H54 (cell line): ENCODE results near the gene FANCD2OS.
"Not testable (repeated sequence)": the region's sequence is repeated elsewhere in the genome, so short reads cannot be mapped to it uniquely, and the experiment has no call there.

Experiments used
- DNase-seq: peaks from one replicate; pipeline ENCODE4 v3.0.0; 2011; ENCODE audit warnings: low spot score, mixed read lengths; ENCODE audit not compliant: insufficient read length
- FAIRE-seq: peaks from 3 replicates; lab custom pipeline; 2011; peaks lifted over from hg19 to GRCh38; lab: Jason Lieb, UNC
- POLR2A ChIP-seq: IDR thresholded peaks from 2 replicates; pipeline ENCODE4 v1.6.1; 2011; ENCODE audit warnings: low read depth, mild to moderate bottlenecking, low read length

Gene FANCD2OS

GRCh38 chr3:10108091-10108490 is at the start of gene FANCD2OS:
Gene FANCD2OS (minus strand): TSS chr3:10108255. CDS start chr3:10104774, 3,481 bp downstream.
- DNase-seq: no peak
- FAIRE-seq: no peak
- no peak for TF ChIP-seq POLR2A

DNA sequence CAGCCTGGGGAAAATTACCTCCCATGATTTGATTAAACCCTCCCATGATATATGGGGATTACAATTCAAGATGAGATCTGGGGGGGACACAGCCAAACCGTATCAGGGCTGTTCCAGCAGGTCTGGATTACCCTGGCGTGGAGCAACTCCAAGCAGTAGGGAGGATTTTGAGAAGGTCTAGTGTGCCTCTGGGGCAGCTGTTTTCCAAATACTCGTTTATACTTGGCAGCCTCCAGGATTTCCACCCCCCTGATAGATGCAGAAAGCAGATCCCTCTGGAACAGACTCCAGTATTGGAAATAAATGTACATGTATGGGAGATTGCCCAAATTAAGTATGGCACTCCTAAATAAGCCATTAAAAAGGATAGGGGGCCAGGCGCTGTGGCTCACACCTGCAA is 49.0 kb upstream of the FANCD2OS start:
- no peak for FAIRE-seq
- no peak for TF ChIP-seq POLR2A
- DNase-seq: no peak

DNA sequence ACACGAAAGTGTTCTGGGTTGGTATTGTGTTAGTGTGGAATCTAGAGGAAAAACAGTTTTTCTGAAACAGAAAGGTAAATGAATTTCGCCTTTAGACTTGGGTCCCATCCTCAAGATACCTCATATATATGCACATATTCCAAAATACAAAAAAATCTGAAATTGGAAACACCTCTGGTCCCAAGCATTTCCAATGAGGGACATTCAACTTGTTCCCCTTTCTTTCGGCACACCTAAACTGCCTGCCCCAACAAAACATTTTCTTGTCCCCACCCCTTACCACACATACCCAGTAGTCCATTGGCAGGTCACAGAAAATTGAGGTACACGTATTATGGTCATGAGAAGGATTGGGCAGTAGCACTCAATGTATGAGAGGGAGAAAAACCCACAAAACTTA is 47.6 kb upstream of the FANCD2OS start:
- no peak for DNase-seq
- no peak for FAIRE-seq
- no peak for TF ChIP-seq POLR2A

DNA sequence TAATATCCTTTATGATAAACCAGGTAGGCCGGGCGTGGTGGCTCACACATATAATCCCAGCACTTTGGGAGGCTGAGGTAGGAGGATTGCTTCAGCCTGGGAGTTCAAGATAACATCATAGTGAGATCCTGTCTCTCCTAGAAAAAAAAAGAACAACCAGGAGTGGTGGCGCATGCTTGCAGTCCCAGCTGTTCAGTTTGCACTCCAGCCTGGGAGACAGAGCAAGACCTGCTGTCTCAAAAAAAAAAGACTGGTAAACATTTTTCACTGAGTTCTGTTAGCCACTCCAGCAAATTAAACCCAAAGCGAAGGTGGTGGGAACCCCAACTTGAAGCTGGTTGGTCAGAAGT is 47.0 kb upstream of the FANCD2OS start:
- TF ChIP-seq POLR2A: no peak
- FAIRE-seq (no peak), DNase-seq (no peak)

DNA sequence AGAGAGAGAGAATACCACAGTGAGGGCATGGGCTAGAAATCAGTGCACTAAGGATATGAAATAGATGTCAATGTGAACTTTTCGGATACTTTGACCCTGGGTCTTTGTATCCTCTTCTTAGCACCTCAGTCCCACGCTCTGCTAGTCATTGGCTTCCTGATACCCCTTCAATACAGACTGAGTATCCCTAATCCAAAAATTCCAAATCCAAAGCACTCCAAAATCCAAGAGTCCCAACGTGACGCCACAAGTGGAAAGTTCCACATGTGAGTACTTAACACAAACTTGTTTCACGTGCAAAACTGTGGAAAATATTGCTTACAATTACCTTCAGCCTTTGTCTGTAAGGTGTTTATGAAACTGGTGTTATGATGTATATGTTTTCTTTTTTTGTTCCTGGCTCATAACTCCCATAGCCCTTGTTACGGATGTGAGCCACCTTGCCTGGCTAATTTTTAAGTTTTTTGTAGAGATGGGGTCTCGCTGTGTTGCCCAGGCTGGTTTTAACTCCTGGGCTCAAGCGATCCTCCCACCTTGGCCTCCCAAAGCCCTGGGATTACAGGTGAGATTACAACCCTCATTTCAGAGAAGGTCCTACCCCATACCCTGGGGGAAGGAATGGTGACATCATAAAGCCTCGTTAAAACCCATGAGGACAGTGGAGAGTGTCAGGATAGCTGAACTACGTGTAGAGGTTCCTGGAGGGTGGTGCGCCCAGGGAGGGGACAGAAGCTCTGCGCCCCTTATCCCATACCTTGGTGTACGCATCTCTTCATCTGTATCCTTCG is 46.5 kb upstream of the FANCD2OS start:
- no peak for FAIRE-seq
- TF ChIP-seq POLR2A: no peak

DNA sequence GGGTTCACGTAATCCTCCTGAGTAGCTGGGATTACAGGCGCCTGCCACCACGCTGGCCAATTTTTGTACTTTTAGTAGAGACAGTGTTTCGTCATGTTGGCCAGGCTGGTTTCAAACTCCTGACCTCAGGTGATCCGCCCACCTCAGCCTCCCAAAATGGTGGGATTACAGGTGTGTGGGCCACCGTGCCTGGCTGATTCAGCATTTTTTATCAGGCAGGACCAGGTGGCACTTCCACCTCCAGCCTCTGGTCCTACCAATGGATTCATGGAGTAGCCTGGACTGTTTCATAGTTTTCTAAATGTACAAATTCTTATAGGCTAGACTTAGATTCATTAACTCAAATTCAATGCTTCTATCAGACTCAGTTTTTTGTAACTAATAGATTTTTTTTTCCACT is 42.9 kb upstream of the FANCD2OS start:
- FAIRE-seq (no peak), DNase-seq (no peak)
- TF ChIP-seq POLR2A: no peak

More for the DNA sequence above, 46.5 kb upstream of the FANCD2OS start:
- no peak for DNase-seq

DNA sequence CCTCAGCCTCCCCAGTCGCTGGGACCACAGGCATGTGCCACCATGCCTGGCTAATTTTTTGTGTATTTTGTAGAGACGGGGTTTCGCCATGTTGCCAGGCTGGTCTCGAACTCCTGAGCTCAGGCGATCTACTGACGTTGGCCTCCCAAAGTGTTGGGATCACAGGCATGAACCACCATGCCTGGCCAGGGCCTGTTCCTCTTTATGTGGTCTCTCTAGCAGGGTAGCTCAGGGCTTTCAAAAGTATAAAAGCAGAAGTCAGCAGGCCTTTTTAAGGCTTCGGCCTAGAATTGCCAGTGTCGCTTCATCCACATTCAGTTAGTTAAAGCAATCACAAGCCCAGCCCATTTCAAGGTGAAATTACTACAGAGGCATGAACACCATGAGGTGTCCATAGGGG is 41.2 kb upstream of the FANCD2OS start:
- TF ChIP-seq POLR2A: no peak
- no peak for FAIRE-seq
- no peak for DNase-seq

GRCh38 chr3:10145685-10146084 is 37.6 kb upstream of the FANCD2OS start:
- TF ChIP-seq POLR2A: no peak
- no peak for FAIRE-seq

GRCh38 chr3:10142707-10143560 is 34.9 kb upstream of the FANCD2OS start:
- FAIRE-seq (no peak), DNase-seq (no peak)

More at GRCh38 chr3:10145685-10146084, 37.6 kb upstream of the FANCD2OS start:
- no peak for DNase-seq

DNA sequence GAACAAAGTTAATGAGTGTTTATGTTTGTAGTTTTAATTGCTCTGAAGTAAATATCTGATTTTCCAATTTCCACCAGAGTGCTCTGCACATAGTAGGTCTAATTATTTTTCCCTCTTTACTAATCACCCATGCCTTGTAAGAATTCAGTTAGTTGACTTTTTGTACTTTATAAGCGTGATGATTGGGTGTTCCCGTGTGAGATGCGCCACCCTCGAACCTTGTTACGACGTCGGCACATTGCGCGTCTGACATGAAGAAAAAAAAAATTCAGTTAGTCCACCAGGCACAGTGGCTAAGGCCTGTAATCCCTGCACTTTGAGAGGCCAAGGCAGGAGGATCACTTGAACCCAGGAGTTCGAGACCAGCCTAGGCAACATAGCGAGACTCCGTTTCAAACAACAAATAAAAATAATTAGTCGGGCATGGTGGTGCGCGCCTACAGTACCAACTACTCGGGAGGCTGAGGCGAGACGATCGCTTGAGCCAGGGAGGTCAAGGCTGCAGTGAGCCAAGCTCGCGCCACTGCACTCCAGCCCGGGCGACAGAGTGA is 33.0 kb upstream of the FANCD2OS start:
- no peak for TF ChIP-seq POLR2A
- no peak for FAIRE-seq
- no peak for DNase-seq

More at GRCh38 chr3:10142707-10143560, 34.9 kb upstream of the FANCD2OS start:
- TF ChIP-seq POLR2A: no peak

DNA sequence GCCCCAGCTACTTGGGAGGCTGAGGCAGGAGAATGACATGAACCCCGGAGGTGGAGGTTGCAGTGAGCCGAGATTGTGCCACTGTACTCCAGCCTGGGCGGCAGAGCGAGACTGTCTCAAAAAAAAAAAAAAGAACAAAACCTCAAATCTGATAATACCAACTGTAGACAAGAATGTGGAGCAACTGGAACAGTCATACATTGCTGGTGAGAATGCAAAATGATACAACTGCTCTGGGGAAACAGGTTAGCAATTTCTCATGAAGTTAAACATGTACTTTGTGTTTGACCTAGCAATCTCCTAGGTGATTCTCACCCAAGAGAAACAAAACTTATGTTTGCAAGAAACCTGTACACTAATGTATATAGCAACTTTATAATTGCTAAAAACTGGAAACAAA is 29.1 kb upstream of the FANCD2OS start:
- FAIRE-seq: no peak
- TF ChIP-seq POLR2A: no peak
- DNase-seq: no peak

DNA sequence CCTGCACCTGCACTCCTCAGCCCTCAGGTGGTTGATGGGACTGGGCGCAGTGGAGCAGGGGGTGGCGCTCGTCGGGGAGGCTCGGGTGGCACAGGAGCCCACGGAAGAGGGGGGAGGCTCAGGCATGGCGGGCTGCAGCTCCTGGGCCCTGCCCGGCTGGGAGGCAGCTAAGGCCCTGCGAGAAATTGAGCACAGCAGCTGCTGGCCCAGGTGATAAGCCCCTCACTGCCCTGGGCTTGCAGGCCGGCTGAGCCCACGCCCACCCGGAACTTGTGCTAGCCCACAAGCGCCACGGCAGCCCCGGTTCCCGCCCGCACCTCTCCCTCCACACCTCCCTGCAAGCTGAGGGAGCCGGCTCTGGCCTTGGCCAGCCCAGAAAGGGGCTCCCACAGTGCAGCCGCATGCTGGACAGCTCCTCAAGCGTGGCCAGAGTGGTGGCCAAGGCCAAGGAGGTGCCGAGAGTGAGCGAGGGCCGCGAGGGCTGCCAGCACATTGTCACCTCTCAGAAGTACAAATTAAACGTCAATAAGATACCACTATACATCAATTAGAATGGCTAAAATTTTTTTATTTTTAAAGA is 28.5 kb upstream of the FANCD2OS start:
- FAIRE-seq (no peak), DNase-seq (no peak)
- no peak for TF ChIP-seq POLR2A

DNA sequence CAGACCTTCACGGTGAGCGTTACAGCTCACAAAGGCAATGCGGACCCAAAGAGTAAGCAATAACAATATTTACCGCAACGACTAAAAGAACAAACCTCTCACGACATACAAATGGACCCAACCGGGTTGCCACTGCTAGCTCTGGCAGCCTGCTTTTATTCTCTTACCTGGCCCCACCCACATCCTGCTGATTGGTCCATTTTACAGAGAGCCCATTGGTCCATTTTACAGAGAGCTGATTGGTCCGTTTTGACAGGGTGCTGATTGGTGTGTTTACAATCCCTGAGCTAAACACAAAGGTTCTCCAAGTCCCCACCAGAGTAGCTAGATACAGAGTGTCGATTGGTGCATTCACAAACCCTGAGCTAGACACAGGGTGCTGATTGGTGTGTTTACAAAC is 27.8 kb upstream of the FANCD2OS start:
- FAIRE-seq, DNase-seq: not testable (repeated sequence)

GRCh38 chr3:10122724-10123123 is 14.7 kb upstream of the FANCD2OS start:
- FAIRE-seq: no peak
- no peak for DNase-seq
- no peak for TF ChIP-seq POLR2A
